OCI-LY3 (cell line): ENCODE results near the gene CR2.

Experiments
- H2AFZ ChIP-seq: fragments of 200-600, 300-600 bp; shearing (Covaris generic); 2 replicates; pipeline ENCODE4 v1.6.0; 2014; ENCODE audit warnings: antibody characterized with exemption, low read depth, low read length
- H3K27ac ChIP-seq: fragments of 200-600, 300-600 bp; sonication (generic); 2 replicates; pipeline ENCODE4 v1.5.1; 2014; ENCODE audit warnings: mild to moderate bottlenecking, low read length, moderate library complexity, mixed read lengths
- H3K27me3 ChIP-seq: fragments of 200-600, 300-600 bp; sonication (generic); 2 replicates; pipeline ENCODE4 v1.6.1; 2014; ENCODE audit warnings: low read depth, low read length, mixed read lengths
- H3K36me3 ChIP-seq: fragments of 200-600, 300-600 bp; sonication (generic); replicated peaks from 2 replicates; pipeline ENCODE3; 2014; ENCODE audit warnings: low read depth, low read length, mixed read lengths
- H3K4me1 ChIP-seq: fragments of 300-600, 200-600 bp; sonication (generic); 2 replicates; pipeline ENCODE4 v1.6.1; 2014; ENCODE audit warnings: low read length, mixed read lengths
- H3K4me2 ChIP-seq: fragments of 200-600, 300-600 bp; sonication (generic); 2 replicates; pipeline ENCODE4 v1.6.1; 2014; ENCODE audit warnings: low read length, mixed read lengths
- H3K4me3 ChIP-seq: fragments of 300-600, 200-600 bp; sonication (generic); 2 replicates; pipeline ENCODE4 v1.5.1; 2014; ENCODE audit warnings: antibody characterized with exemption, mild to moderate bottlenecking, low read length, moderate library complexity
- H3K79me2 ChIP-seq: fragments of 300-600, 200-600 bp; shearing (Covaris generic); 2 replicates; pipeline ENCODE4 v1.6.1; 2014; ENCODE audit warnings: mild to moderate bottlenecking, low read length, mixed read lengths
- H3K9ac ChIP-seq: fragments of 300-600, 200-600 bp; shearing (Covaris generic); 2 replicates; pipeline ENCODE4 v1.6.0; 2014; ENCODE audit warnings: mild to moderate bottlenecking, low read length, moderate library complexity
- H3K9me3 ChIP-seq: fragments of 200-600, 300-600 bp; shearing (Covaris generic); 2 replicates; pipeline ENCODE4 v1.6.1; 2014; ENCODE audit warnings: low read length, mixed read lengths; ENCODE audit not compliant: insufficient read depth
- H4K20me1 ChIP-seq: fragments of 200-600, 300-600 bp; sonication (generic); 2 replicates; pipeline ENCODE4 v1.6.1; 2016; ENCODE audit warnings: low read length, mixed read lengths; ENCODE audit not compliant: insufficient read depth
- EZH2phosphoT487 ChIP-seq: fragments of 200-600 bp; shearing (Covaris generic); IDR thresholded peaks from 2 replicates; pipeline ENCODE4 v1.6.1; 2018; ENCODE audit warnings: antibody characterized with exemption, mixed run types, low read depth
- TF ChIP-seq, protein P1 (sequence below): fragments of 200-600, 300-600 bp; sonication (generic); IDR thresholded peaks from 2 replicates; pipeline ENCODE4 v1.5.1; 2014; ENCODE audit warnings: antibody characterized with exemption, low read length, low read depth

The CR2 gene

DNA sequence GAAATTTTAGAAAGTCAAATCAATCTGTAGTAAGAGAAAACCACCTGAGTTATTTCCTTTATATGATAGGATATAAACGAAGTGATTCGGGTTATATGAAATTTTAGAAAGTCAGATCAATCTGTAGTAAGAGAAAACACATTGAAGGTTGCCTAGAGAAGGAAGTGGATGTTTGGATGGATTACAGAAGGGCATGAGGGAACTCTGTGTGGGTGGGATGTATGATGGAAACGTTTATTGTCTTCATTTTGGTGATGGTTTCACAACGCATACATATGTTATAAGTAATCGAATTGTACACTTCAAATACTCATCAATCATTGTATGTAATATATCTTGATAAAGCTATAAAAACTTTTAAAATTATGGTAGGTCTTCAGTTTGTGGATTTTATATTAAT lies 46.9 kb downstream of the CR2 start:
- H3K27ac ChIP-seq, result no peak overlapping the region
- peaks cover 59% of the 10 kb centered on the region for H3K27me3 ChIP-seq

GRCh38 chr1:207502726-207503125 lies 48.6 kb downstream of the CR2 start:
- TF ChIP-seq, protein P1, sequence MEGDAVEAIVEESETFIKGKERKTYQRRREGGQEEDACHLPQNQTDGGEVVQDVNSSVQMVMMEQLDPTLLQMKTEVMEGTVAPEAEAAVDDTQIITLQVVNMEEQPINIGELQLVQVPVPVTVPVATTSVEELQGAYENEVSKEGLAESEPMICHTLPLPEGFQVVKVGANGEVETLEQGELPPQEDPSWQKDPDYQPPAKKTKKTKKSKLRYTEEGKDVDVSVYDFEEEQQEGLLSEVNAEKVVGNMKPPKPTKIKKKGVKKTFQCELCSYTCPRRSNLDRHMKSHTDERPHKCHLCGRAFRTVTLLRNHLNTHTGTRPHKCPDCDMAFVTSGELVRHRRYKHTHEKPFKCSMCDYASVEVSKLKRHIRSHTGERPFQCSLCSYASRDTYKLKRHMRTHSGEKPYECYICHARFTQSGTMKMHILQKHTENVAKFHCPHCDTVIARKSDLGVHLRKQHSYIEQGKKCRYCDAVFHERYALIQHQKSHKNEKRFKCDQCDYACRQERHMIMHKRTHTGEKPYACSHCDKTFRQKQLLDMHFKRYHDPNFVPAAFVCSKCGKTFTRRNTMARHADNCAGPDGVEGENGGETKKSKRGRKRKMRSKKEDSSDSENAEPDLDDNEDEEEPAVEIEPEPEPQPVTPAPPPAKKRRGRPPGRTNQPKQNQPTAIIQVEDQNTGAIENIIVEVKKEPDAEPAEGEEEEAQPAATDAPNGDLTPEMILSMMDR, result no peak
- no peak for TF ChIP-seq EZH2phosphoT487

More for the DNA sequence above, 46.9 kb downstream of the CR2 start:
- no peaks in the 10 kb centered on the region for H3K79me2 ChIP-seq
- H3K9ac ChIP-seq, result no peak overlapping the region
- no peaks in the 10 kb centered on the region for H3K36me3 ChIP-seq
- no peak overlapping the region for H3K4me3 ChIP-seq
- H3K4me1 ChIP-seq, result peaks cover 8% of the 10 kb centered on the region
- no peak overlapping the region for H3K4me2 ChIP-seq
- H4K20me1 ChIP-seq, result no peaks in the 10 kb centered on the region
- H3K9me3 ChIP-seq, result no peaks in the 10 kb centered on the region
- TF ChIP-seq, protein P1, result no peak
- TF ChIP-seq EZH2phosphoT487, result no peak
- H2AFZ ChIP-seq, result no peak overlapping the region

GRCh38 chr1:207503950-207504349 lies 49.8 kb downstream of the CR2 start:
- TF ChIP-seq, protein P1, result no peak
- no peak for TF ChIP-seq EZH2phosphoT487
- no peak overlapping the region for H3K9ac ChIP-seq

More at GRCh38 chr1:207502726-207503125, 48.6 kb downstream of the CR2 start:
- Histone ChIP-seq H3K27ac (no peak overlapping the region), H3K9me3 (no peaks in the 10 kb centered on the region), H3K27me3 (peaks cover 46% of the 10 kb centered on the region), H3K79me2 (no peaks in the 10 kb centered on the region), H2AFZ (no peak overlapping the region), H3K4me3 (no peak overlapping the region), H4K20me1 (no peaks in the 10 kb centered on the region), H3K4me2 (no peak overlapping the region), H3K36me3 (no peaks in the 10 kb centered on the region), H3K4me1 (peaks cover 10% of the 10 kb centered on the region), H3K9ac (no peak overlapping the region)

GRCh38 chr1:207504438-207504837 lies 50.3 kb downstream of the CR2 start:
- Histone ChIP-seq H2AFZ (no peak overlapping the region), H3K27ac (no peak overlapping the region), H3K9ac (no peak overlapping the region), H3K27me3 (peaks cover 41% of the 10 kb centered on the region), H4K20me1 (no peaks in the 10 kb centered on the region), H3K9me3 (no peaks in the 10 kb centered on the region), H3K4me2 (no peak overlapping the region), H3K79me2 (no peaks in the 10 kb centered on the region), H3K4me3 (no peak overlapping the region), H3K4me1 (peaks cover 4% of the 10 kb centered on the region), H3K36me3 (no peaks in the 10 kb centered on the region)
- no peak for TF ChIP-seq EZH2phosphoT487

More at GRCh38 chr1:207503950-207504349, 49.8 kb downstream of the CR2 start:
- no peak overlapping the region for H3K4me3 ChIP-seq
- no peak overlapping the region for H3K27ac ChIP-seq
- no peaks in the 10 kb centered on the region for H3K79me2 ChIP-seq
- no peak overlapping the region for H2AFZ ChIP-seq
- no peaks in the 10 kb centered on the region for H4K20me1 ChIP-seq
- H3K27me3 ChIP-seq, result peaks cover 41% of the 10 kb centered on the region
- no peaks in the 10 kb centered on the region for H3K36me3 ChIP-seq
- H3K4me1 ChIP-seq, result peaks cover 4% of the 10 kb centered on the region
- no peak overlapping the region for H3K4me2 ChIP-seq
- H3K9me3 ChIP-seq, result no peaks in the 10 kb centered on the region
